Activated naive CD4-positive, alpha-beta T cell treated with Interleukin-2 at 50 U/mL for 16 hours (primary cell): ENCODE results near the gene CNTNAP2.
"Not testable (repeated sequence)": the region's sequence is repeated elsewhere in the genome, so short reads cannot be mapped to it uniquely, and the experiment has no call there.

Experiments used
- DNase-seq: peaks from one replicate; pipeline ENCODE4 v3.0.0-alpha.2; 2020

CNTNAP2 gene

GRCh38 chr7:146150153-146150552 lies 33.6 kb downstream of the CNTNAP2 start:
- no peak for DNase-seq

DNA sequence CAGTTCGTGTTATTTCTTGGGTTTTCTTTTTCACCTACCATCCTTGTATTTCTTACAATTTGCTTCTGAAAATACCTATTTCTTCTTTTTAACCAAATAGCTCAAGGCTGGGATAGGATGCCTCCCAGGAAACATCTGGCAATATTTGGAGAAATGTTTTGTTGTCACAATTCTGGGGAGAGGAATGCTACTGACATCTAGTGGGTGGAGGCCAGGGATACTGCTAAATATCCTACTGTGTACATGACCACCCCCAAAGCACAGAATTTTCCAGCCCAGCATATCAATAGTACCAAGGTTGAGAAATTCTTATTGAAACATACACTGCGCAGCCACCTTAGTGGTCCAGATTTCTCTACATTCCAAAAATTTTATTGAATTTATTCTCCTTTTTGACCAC lies 55.5 kb downstream of the CNTNAP2 start:
- no peak for DNase-seq

DNA sequence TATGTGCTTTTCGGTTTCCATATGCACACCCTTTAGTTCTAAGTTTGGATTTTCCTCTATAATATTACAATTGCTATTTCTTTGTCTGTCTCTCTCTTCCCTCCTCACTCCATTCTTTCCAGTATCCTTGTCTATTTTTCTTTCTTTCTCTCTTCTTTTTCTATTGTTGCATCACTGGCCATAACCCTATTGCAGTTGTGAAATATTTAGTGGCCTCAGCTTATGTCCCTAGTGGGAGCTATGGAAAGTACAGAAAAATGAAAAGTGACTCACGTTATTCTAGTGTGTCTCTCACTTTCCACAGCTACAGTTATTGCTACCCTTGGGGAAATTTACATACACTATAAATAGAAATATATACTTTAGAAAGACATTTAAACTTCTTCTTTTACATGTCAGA lies 59.1 kb downstream of the CNTNAP2 start:
- DNase-seq, result no peak

GRCh38 chr7:146176860-146177259 lies 60.3 kb downstream of the CNTNAP2 start:
- no peak for DNase-seq

GRCh38 chr7:146177301-146177700 lies 60.7 kb downstream of the CNTNAP2 start:
- no peak for DNase-seq

DNA sequence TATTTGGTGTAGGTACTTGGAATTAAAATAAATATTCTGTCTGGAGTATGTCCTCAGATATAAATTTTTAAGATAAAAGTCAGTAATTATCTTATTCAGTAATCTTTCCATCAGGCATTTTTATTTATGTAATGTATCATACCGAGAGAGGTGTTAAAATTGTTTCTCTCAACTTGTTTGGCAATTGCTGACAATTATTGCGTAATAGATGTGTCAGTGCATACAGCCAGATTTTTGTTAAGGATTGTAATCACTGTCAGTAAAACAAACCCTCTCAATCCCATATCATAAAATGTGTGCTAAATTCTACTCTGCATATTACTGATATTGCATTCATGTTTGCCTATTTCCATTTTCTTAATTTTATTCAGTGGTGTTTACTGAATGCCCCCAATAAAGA lies 69.2 kb downstream of the CNTNAP2 start:
- DNase-seq, result no peak

DNA sequence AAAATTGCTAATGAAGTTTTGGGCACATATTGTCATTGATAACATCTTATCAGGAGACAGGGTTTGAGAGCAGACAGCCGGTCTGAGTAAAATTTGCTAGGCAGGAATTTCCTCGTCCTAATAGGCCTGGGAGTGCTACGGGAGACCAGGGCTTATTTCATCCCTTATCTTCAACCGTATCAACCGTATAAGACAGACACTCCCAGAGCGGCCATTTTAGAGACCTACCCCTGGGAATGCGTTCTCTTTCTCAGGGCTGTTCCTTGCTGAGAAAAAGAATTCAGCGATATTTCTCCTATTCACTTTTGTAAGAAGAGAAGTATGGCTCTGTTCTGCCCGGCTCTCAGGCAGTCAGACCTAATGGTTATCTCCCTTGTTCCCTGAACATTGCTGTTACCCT lies 74.8 kb downstream of the CNTNAP2 start:
- not testable (repeated sequence) for DNase-seq

DNA sequence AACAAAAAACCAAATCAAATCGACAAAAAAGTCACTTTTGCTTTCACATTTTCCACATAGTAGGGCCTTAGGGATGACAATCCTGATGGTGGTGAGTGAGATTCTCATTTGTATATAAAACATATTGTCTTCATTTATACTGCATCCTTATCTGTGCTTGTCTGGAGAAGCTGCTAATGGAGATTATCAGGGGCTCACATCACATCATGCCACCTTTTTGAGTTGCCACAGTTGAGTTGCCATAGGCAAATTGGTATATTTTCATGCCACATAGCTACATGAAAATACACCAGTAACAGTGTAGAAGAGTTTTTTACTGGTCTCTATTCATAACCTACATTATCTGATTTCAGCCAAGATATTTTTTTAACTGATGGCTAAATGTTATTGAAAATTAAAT lies 85.3 kb downstream of the CNTNAP2 start:
- DNase-seq, result no peak

GRCh38 chr7:146206270-146206669 lies 89.7 kb downstream of the CNTNAP2 start:
- DNase-seq, result no peak

GRCh38 chr7:146208492-146208891 lies 91.9 kb downstream of the CNTNAP2 start:
- DNase-seq, result no peak

GRCh38 chr7:146214842-146215241 lies 98.2 kb downstream of the CNTNAP2 start:
- no peak for DNase-seq

DNA sequence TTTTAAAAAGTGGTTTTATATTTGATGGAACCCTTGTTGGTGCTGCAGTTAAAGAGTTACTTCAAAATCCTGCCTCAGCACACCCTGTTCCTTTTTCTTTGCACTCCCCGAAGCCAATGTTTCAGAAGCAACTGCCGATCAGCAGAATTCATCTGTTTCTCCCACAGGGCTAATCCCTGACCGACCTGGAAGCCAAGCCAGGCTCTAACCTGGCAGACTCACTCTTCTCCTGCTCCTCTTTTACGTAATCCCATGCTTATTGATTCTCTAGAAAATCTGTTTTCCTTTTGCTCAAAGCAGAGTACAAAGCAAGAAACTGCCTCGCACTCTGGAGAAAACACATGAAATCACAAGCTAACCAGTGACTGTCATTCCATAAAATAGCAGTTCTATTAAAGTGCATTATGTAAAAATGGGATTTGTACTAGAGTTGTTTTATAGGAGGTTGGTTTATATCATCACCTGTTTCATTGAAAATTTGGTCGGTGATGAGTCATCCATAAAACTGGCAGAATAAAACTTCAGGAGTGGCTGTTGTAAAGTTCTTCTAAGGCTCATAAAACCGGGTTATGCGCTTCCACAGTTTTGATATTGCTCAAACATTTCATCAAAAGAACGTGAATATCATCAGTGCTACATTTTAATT lies 99.9 kb downstream of the CNTNAP2 start:
- DNase-seq, result no peak

- no peak for DNase-seq
Observed at GRCh38 chr7:146223851-146224250, 107.2 kb downstream of the CNTNAP2 start.

GRCh38 chr7:146232604-146233003 lies 116.0 kb downstream of the CNTNAP2 start:
- no peak for DNase-seq

DNA sequence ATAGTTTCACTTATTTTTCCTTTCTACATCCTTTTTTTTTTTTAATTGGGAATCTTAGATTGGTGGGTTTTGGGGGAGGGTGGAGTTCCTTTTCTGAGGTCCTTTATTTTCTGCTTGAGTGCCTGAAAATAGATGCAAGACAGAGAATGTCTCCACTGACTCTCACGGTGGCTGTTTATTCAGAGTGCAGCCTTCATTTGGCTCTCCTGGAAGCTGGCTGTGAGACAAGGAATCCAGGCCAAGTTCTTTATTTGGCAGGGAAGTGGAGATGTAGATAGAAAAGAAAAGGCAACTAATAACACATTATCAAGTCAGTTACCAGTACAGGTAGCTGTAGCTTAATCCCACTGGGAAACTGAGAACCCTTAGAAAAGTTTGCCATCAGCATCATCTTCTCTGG lies 118.6 kb downstream of the CNTNAP2 start:
- DNase-seq, result no peak

GRCh38 chr7:146242661-146243060 lies 126.1 kb downstream of the CNTNAP2 start:
- DNase-seq, result no peak

DNA sequence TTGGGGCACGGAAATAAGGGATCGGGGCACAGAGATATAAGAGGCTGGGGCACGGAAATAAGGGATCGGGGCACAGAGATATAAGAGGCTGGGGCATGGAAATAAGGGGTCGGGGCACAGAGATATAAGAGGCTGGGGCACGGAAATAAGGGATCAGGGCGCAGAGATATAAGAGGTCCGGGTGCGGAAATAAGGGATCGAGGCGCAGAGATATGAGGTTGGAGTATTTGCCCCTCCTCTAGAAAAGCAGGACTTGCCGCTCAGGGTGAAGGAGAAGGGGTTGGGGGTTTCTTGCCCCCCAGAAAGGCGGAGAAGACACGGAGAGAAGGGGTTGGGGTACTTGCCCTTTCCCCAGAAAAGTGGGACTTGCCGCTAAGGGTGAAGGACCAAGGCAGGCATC lies 131.4 kb downstream of the CNTNAP2 start:
- DNase-seq, result not testable (repeated sequence)

DNA sequence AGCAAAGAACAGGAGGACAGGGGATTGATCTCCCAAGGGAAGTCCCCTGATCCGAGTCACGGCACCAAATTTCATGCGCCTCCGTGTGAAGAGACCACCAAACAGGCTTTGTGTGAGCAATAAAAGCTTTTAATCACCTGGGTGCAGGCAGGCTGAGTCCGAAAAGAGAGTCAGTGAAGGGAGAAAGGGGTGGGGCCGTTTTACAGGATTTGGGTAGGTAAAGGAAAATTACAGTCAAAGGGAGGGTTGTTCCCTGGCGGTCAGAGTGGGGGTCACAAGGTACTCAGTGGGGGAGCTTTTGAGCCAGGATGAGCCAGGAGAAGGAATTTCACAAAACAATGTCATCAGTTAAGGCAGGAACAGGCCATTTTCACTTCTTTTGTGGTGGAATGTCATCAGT lies 132.1 kb downstream of the CNTNAP2 start:
- DNase-seq, result not testable (repeated sequence)

GRCh38 chr7:146249272-146249671 lies 132.7 kb downstream of the CNTNAP2 start:
- no peak for DNase-seq

DNA sequence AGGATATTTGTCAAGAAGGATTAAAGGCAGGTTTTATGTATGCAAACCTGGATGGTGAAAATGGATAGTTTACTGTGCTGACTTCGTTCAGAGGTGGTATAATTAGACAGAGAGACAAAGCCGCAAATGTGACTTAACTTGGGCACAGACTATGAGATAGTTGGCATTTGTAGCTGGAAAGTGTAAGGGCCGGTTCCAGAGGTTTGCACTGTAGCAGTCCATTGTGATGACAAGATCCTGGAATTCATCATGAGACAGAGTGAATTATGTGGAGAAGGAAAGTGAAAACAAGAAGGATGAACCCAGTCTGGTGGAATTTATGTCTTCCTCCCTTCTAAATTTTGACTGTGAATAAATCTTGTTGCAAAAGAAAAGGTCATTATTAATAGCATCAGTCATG lies 139.0 kb downstream of the CNTNAP2 start:
- no peak for DNase-seq

GRCh38 chr7:146262527-146262926 lies 145.9 kb downstream of the CNTNAP2 start:
- no peak for DNase-seq

- DNase-seq, result no peak
Observed at GRCh38 chr7:146276888-146277287, 160.3 kb downstream of the CNTNAP2 start.

GRCh38 chr7:146285418-146285817 lies 168.8 kb downstream of the CNTNAP2 start:
- DNase-seq, result no peak

DNA sequence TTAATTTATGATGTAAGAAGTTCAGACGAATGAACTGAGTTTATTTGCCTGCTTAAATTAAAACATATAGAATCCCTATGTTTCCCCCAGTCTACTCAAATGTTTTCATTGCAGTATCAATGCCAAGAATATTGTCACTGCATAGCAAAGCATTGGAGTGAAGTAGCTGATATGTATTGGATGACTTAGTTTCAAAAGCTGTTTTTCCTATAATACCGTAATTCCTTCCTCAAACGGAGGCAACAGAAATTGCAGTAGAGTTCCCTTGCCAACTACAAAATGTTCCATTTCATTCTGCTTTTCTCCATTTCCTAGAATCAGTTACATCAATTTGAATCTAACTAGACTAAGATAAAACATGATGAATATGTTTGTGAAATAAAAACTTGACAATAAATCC lies 174.1 kb downstream of the CNTNAP2 start:
- no peak for DNase-seq

GRCh38 chr7:146291900-146292299 lies 175.3 kb downstream of the CNTNAP2 start:
- DNase-seq, result no peak

DNA sequence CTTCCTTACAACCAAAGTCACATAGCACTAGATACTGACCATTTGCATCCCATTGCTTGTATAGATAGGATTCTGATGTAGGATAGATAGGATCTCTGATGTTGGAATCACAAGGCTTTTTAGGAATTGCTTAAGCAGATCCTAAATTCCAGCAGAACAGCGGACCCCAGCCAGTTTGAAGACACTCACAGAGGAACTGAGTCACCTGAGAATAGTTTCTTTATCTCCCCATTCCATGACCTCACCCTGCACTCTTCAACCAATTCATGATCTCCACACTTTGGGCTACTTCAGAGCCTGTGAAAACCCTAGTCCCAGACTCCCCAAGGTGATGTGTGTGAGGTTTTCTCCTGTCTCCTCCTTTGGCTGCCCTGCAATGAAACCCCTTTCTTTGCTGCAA lies 179.4 kb downstream of the CNTNAP2 start:
- no peak for DNase-seq
